Measurements from ENCODE around the gene IFNG.

The IFNG gene

GRCh38 chr12:68113644-68114043, 45.9 kb downstream of the IFNG start:
- Histone ChIP-seq H3K27ac (no peak overlapping the region), H3K4me2 (no peak overlapping the region), H4K20me1 (no peaks in the 10 kb centered on the region), H3K9me3 (replicated peaks in 1 of 11) (no peaks in the 10 kb centered on the region), H3K4me1 (peaks cover 0 to 54% (median 0%) of the 10 kb centered on the region in 10 experiments; a peak in 6 of 20 replicates), H3K9ac (no peak overlapping the region), H3K4me3 (no peak overlapping the region), H3K27me3 (no peaks in the 10 kb centered on the region), H3K36me3 (no peaks in the 10 kb centered on the region)
- TF ChIP-seq Cebpa-rat (IDR thresholded peaks at IDR 0.05) = no peak

DNA sequence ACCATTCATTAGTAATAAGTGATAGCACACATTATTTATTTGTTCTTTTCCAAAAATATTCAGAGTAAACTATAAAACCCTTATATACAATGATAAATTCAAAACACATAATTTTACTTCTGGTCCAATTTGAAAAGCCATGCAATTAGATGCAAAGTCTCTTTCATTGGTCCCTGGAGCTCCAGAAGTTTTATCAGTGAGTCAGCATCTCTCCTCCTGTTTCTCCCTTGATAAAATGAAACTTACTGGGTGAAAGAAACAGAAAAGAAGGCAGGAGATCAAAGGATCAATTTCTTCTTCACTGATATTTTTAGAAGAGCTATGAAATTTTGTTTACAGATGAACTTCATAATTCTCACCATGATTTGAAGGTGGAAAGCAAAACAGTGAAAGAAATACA, 47.5 kb downstream of the IFNG start:
- no peaks in the 10 kb centered on the region for H4K20me1 ChIP-seq
- no peaks in the 10 kb centered on the region for H3K36me3 ChIP-seq
- no peak for TF ChIP-seq Cebpa-rat (IDR thresholded peaks at IDR 0.05)
- no peaks in the 10 kb centered on the region for H3K27me3 ChIP-seq
- H3K4me2 ChIP-seq = peak overlapping the region in 1 of 11 experiments; percentile 32; a peak in 1 of 22 replicates
- H3K4me1 ChIP-seq = peaks cover 0 to 69% (median 0%) of the 10 kb centered on the region in 10 experiments; a peak in 6 of 20 replicates
- no peaks in the 10 kb centered on the region for H3K9me3 ChIP-seq (replicated peaks in 1 of 11)
- no peak overlapping the region for H3K4me3 ChIP-seq
- no peak overlapping the region for H3K9ac ChIP-seq
- no peak overlapping the region for H3K27ac ChIP-seq

DNA sequence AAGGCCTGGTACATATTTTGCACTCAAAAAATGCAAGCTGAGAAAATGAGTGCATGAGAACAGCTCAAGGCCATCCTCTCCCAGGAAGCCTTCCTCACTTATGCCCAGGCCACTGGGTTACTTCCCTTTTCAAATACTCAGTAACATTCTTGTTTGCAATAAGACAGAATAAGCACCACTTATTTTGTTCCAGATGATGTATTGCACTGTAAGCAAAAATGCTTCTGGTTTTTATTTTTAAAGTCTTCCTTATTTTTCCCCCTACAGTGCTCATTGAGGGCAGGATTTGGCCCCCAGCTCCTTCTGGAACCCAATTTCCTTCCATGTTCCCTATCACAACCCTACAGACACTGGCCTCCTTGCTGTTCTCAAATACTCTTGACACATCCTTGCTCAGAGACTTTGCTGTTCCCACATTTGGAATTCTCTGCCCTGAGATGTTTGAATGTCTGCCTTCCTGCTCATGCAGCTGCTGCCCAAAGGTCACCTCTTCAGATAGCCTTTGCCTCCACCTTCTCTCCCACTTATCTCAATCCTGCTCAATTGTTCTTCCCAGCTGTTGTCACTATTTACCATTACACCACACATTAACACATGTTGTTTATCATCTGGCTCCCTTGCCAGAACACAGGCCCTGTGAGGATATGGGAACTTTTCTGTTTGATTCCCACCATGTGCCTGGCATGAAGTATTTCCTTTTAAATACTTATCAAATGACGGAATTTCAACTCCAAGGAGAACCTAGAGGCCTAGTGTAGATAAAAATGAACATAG, 49.9 kb downstream of the IFNG start:
- Histone ChIP-seq H3K9me3 (replicated peaks in 1 of 11) (no peaks in the 10 kb centered on the region), H3K9ac (no peak overlapping the region; a peak in 1 of 22 replicates), H3K4me3 (no peak overlapping the region), H3K27ac (peak overlapping the region in 2 of 11 experiments; percentile 56 to 57; a peak in 2 of 22 replicates), H3K4me2 (peak overlapping the region in 3 of 11 experiments; percentile 42 to 79 (median 70); a peak in 6 of 22 replicates), H3K4me1 (peaks cover 0 to 67% (median 5%) of the 10 kb centered on the region in 10 experiments; a peak in 10 of 20 replicates), H3K27me3 (no peaks in the 10 kb centered on the region), H3K36me3 (no peaks in the 10 kb centered on the region), H4K20me1 (no peaks in the 10 kb centered on the region)
- no peak for TF ChIP-seq Cebpa-rat (IDR thresholded peaks at IDR 0.05)

DNA sequence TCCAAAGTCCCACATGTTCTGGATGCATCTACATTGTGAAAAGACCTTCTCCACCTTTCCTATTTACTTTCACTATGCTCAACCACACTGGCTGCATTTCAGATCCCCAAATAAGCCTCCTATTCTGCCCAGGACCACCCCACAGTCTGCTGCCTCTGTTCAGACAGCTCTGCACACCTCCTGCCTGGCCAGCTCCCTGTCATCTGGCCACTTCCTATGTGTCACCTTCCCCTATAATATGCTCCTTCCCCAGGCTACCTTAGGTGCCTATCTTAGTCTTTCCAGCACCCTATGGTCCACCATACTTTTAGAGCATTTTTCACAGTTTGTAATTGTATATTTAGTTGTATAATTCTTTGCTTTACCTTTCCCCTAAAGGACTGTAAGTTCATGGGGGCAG, 50.5 kb downstream of the IFNG start:
- Histone ChIP-seq H3K27me3 (no peaks in the 10 kb centered on the region), H3K27ac (peak overlapping the region in 2 of 11 experiments; percentile 6 to 47; a peak in 2 of 22 replicates), H3K4me1 (peaks cover 0 to 64% (median 5%) of the 10 kb centered on the region in 10 experiments; a peak in 10 of 20 replicates), H3K9me3 (replicated peaks in 1 of 11) (no peaks in the 10 kb centered on the region), H3K9ac (no peak overlapping the region), H3K4me3 (no peak overlapping the region), H4K20me1 (no peaks in the 10 kb centered on the region), H3K36me3 (no peaks in the 10 kb centered on the region), H3K4me2 (peak overlapping the region in 3 of 11 experiments; percentile 42 to 79 (median 70); a peak in 6 of 22 replicates)
- TF ChIP-seq Cebpa-rat (IDR thresholded peaks at IDR 0.05) = no peak

DNA sequence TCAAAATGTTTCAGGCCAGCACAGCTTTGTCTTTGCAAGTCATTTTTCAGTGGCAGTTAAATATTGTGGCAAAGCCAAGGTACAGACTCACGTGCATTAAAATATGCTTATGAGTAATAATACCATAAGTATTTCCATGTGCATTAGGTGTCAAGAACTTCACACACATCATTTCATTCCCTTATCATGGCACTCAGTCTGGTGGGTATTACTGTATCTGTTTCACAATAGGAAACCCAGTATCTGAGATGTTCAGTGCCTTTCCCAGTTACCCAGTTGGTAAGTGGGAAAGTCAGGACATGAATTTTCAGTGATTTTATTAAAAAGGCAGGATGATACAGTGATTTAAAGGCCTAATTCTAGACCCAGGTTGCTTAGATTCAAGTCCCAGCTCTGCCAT, 52.9 kb downstream of the IFNG start:
- H3K9ac ChIP-seq = no peak overlapping the region
- H3K4me1 ChIP-seq = peaks cover 0 to 54% (median 5%) of the 10 kb centered on the region in 10 experiments; a peak in 10 of 20 replicates
- H3K27ac ChIP-seq = no peak overlapping the region; a peak in 1 of 22 replicates
- H3K9me3 ChIP-seq (replicated peaks in 1 of 11) = no peaks in the 10 kb centered on the region
- H4K20me1 ChIP-seq = no peaks in the 10 kb centered on the region
- no peak overlapping the region for H3K4me3 ChIP-seq
- TF ChIP-seq Cebpa-rat (IDR thresholded peaks at IDR 0.05) = no peak
- peaks cover 0 to 4% (median 0%) of the 10 kb centered on the region in 11 experiments; a peak in 1 of 22 replicates for H3K27me3 ChIP-seq
- no peaks in the 10 kb centered on the region for H3K36me3 ChIP-seq
- peak overlapping the region in 5 of 11 experiments; percentile 1 to 85 (median 47); a peak in 7 of 22 replicates for H3K4me2 ChIP-seq

- Histone ChIP-seq H3K4me3 (no peak overlapping the region), H3K9me3 (replicated peaks in 1 of 11) (no peaks in the 10 kb centered on the region), H3K4me1 (peaks cover 0 to 54% (median 5%) of the 10 kb centered on the region in 10 experiments; a peak in 10 of 20 replicates), H3K9ac (no peak overlapping the region), H3K36me3 (no peaks in the 10 kb centered on the region), H3K27me3 (peaks cover 0 to 4% (median 0%) of the 10 kb centered on the region in 11 experiments; a peak in 1 of 22 replicates), H4K20me1 (no peaks in the 10 kb centered on the region), H3K27ac (no peak overlapping the region; a peak in 2 of 22 replicates), H3K4me2 (peak overlapping the region in 5 of 11 experiments; percentile 1 to 85 (median 47); a peak in 7 of 22 replicates)
- TF ChIP-seq Cebpa-rat (IDR thresholded peaks at IDR 0.05) = no peak
Measured at GRCh38 chr12:68106160-68106559, 53.4 kb downstream of the IFNG start.
